GM19372 (cell line): Measurements from ENCODE around the gene KIF26B.

Source experiments
- ATAC-seq: cut with Tn5 transposase; IDR thresholded peaks from one replicate; pipeline ENCODE4 v1.9.1; 2021; ENCODE audit warnings: mild to moderate bottlenecking, low read depth, moderate library complexity; ENCODE audit not compliant: unreplicated experiment

The KIF26B gene

DNA sequence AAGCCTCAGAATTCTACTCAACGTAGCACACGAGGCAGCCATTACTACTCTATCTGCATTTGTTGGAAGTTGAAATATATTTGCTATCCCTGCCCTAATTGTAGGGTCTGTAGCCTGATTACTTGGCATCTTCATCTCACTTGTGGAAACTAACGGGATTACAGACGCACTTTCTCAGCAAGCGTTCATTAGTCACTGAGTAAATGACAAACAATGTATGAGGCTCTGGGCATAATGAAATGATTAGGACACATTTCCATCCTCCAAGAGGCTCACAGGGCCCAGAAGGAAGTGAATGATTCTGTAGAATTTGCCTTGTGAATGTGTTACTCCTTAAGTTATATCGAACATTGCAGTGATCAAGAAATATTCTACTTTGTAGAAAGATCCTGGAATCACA lies 78.1 kb downstream of the KIF26B start:
- ATAC-seq, result no peak

DNA sequence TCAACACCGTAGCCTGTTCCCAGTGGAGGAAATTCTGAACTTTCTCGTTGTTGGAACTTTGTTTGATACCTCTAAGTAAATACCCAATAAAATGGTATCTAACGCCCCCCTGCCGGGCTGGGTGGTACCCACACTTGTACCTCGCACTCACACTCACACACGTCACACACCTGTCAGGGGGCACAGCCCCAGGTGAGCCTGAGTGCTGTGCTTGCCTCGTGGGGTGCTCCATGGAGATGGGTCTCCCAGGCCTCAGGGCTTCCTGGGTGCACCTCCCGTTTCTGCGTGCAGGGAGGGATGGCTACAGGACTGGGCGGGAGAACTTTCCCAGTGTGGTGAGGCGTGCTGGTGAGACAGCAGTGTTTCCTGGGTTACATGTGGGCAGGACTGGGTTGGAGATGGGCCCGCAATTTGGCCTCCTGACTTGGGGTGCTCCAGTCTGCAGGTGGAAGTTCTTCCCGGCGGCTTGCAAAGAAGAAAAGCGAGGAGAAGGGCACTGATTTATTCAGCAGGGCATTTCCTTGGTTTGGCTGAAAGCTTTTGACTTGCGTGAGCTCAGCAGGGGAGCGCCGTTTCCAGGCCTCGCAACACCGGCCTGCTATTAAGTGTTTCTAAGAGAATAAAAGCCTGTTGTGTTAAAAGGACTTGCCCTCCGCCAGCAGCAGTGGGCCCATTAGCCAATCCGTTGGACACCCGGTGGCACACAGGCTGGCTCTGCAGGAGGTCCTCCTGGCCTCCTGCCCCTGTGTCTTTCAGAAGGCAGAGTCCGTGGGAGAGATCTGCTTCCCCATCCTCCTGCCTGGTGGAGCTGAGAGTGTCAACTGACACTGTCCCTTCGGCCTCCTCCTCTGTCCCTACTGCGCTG lies 79.7 kb downstream of the KIF26B start:
- ATAC-seq, result no peak

DNA sequence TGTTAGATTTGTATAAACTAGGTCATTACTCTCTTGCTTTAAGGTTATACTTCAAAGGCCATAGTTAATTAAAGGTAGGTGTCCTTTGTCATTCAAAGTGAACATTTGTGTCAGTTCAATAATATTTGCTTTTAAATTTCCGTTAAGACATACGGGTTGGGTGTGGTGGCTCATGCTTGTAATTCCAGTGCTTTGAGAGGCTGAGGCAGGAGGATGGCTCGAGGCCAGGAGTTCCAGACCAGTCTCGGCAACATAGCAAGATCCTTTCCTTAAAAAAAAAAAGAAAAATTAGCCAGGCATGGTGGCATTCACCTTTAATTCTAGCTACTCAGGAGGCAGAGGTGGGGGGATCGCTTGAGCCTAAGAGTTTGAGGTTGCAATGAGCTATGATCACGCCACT lies 80.4 kb downstream of the KIF26B start:
- no peak for ATAC-seq

GRCh38 chr1:245240648-245241165 lies 85.9 kb downstream of the KIF26B start:
- ATAC-seq, result no peak

GRCh38 chr1:245241526-245242130 lies 86.8 kb downstream of the KIF26B start:
- ATAC-seq, result no peak

DNA sequence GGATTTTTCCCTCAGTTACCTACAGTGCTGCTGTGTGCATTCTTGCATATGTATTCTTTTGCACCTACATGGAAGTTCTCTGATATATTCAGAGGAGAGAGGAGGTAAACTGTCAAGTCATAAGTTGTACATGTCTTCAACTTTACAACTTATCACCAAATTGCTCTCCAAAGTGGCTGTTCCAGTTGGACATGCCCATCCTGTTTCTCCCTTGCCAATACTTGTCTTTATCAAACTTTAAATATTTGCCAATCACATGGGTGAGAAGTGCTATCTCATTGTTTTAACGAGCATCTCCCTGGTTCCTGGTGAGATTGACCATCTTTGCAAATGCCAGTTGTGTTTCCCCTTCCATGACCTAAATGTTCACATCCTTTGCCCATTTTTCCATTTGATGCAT lies 88.2 kb downstream of the KIF26B start:
- no peak for ATAC-seq

DNA sequence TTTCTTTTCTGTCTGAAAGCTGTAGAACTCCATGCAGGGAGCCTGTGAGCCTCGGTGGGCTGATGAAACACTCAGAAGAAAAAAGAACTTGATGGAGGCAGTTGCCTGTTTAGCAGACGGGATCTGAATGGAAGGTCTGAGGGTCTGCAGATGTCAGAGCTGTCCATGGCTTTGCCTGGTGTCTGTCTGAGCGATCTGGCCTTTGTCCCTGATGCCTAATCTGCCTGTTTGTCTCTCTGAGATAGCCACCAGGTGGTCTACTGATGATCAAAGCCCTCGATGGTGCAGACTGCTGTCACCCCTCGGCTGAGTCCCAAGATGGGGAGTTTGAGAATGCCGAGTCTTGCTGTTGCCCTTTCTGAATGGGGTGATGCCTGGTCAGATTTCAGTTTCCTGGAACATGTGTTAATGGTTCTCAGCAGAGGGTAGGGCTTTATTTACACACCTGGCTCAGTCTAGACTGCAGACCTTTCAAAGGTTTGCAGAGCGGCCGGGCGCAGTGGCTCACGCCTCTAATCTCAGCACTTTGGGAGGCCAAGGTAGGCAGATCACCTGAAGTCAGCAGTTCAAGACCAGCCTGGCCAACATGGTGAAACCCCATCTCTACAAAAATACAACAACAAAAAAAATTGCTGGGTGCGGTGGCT lies 90.4 kb downstream of the KIF26B start:
- ATAC-seq, result no peak

DNA sequence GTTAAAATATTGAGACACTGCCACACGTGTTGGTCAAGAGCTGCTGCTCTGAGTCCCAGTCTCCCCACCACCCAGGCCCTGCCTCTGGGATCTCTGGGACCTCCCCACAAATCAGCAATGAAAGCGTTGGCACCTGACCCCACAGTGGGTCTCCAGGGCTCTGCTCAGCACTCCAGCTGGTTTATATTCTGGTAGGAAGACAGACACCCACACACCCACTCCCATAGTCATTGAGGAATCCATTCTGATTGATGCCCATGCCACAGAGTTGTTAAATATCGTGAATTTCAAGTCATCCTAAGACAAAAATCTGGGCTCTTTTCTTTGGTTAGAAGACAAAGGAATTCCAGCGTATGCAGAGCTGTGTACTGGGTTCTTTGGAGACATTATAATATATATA lies 91.6 kb downstream of the KIF26B start:
- no peak for ATAC-seq

- no peak for ATAC-seq
These were observed 92.6 kb downstream of the KIF26B start for GRCh38 chr1:245247356-245247755.

DNA sequence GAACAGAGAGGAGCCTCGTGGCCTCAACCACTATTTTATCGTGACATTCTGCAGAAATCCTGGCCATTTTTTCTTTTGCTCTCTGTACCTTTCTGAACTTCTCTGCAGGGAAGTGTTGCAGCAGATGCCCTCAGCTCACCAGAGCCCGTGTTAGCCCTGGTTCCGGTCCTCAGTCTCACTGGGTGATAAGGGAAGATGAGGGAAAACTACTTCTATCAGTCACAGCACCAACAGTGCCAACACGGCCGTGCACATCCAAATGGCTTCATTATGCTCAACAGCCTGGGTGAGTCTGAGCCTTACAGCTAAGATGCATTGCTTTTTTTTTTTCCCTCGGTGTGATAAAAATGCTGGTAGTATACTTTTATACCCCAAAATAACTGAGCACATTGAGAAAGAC lies 93.0 kb downstream of the KIF26B start:
- no peak for ATAC-seq

- ATAC-seq, result no peak
These were observed 93.5 kb downstream of the KIF26B start for GRCh38 chr1:245248231-245248731.

- ATAC-seq, result no peak
These were observed 101.0 kb downstream of the KIF26B start for GRCh38 chr1:245255783-245256182.

GRCh38 chr1:245256528-245256927 lies 101.7 kb downstream of the KIF26B start:
- no peak for ATAC-seq

DNA sequence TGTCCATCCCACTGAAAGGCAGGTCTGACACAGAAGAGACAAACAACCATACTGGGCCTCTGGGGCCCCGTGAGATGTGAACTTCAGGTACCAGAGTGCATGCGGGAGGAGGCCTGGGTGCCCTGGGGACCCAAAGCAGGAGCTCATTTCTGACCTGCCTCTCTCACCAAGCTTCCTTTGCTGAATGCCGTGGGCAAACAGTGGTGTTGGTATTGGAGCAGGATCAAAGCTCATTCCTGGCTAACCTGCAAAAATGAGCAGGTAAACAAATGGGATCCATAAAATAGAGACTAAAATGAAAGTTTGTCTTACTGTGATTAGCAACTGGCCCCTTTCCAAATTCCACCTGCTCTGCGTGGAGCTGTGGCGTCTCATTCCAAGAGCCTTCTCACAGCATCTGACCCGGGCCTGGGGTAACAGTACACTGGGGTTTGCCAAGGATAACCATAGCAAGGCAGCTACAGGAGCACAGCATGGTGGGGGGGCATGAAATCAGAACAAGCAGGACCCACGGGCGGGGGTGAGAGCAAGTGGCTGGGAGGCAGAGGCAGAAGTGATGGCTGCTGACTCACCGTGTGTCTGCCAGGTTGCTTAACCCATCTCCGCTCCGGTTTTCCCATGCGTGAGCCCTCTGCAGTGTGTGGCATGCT lies 103.6 kb downstream of the KIF26B start:
- no peak for ATAC-seq

DNA sequence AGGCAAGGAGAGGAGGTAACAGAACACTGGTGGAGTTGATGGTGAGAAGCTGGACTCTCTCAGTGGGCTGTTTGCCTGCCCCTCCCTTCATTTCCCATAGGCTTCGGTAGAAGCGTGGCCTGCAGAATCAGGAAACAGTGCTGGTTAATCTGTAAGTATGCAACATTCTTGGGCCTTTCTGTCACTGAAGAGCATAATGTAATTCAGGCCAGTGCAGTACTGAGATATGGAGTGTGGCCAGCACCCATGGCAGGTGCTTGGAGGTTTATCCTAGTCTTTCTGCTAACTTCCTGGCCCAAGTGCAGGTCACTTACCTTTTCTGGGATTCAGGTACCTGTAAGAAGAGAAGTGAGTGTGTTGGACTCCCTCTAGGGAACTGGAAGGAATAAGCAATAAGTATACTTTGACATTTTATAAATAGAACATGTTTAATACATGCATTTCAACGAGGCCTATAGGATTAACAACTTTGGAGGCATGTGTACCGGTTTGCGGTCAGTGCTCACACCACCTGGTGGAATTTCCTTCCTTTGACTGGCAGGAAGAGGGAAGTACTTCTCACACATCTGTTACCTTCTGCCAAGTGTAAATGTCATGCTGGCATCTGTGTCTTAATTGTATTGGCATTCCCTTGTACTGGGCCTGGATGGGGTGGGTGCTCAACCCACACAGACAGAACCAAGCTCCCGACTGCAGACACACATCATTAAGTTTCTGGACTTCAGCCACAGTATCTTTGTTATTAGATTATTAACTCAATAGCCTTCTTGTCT lies 105.5 kb downstream of the KIF26B start:
- no peak for ATAC-seq

GRCh38 chr1:245260883-245261282 lies 106.1 kb downstream of the KIF26B start:
- no peak for ATAC-seq

- no peak for ATAC-seq
These were observed 107.0 kb downstream of the KIF26B start for GRCh38 chr1:245261786-245262185.

DNA sequence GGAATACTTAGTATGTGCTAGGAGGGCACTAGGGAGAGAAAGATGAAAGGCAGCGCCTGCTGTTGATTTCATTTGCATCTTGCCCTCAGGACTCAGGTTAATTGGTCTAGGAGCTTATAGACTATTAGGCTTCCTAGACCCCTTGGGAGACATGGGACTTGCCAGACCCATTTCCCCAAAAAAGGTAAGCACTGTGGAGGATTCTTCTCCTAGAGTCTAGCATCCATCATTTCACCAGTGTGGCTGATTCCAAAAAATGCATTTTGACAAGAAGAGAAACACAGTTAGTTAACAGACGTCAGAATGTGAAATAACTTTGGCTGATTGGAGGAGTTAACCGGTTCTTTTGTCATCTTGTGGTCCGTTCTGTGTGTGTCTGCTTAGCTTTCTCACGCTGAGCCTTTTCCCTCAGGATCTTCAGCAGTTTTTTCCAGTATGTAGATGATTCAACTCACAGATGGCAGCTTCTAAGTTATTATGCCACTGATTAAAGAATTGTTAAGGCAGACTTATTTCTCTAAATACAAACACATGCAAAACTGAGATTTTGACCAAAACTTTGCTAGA lies 108.8 kb downstream of the KIF26B start:
- ATAC-seq, result no peak

DNA sequence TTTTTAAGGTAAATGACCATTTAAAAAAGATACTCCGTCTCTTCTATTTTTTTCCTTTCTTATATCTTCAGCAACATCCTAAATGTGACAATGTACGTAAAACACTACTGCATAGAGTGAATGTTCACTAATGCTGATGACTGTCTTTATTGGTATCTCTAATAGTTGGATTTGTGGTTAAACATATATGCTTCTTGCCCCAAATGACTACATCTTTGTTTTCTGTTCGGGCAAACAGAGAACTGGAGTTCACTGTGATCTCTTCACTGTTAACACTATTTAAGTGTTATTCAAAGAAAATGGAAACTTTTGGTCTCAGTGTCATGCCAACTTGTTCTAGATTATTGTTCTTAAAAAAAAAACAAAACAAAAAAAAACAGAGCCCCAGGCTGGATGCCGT lies 109.4 kb downstream of the KIF26B start:
- ATAC-seq, result no peak

DNA sequence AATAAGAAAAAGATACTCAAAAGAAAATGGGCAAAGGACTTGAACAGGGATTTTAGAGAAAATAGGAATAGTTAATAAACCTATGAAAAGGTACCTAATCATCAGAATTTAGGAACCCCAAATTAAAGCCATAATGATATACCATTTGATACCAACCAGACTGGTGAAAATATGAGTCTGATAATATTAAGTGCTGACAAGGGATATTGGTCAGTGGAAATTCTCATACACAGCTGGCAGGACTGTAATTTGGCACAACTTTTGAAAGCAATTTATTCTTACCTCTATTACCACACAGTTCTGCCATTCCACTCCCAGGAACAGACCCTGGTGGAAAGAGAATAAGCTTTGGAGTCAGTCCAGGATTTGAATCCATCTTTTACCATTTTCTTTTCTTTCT lies 111.3 kb downstream of the KIF26B start:
- no peak for ATAC-seq
